HepG2 (cell line): ENCODE measurements around the gene GFY. TPM values are rescaled to one million over a fixed set of nuclear protein-coding genes. Genes with fewer than 3 reads are reported as not detected.

ENCODE experiments used
- KDM2A ChIP-seq: sonication (generic); formaldehyde crosslinking; IDR thresholded peaks from 2 replicates; pipeline ENCODE4 v1.4.0; 2020; ENCODE audit warnings: low read depth, missing genetic modification reagents, borderline replicate concordance
- MZF1 ChIP-seq: sonication (generic); formaldehyde crosslinking; IDR thresholded peaks from 2 replicates; pipeline ENCODE4 v1.8.1; 2023; ENCODE audit warnings: mild to moderate bottlenecking, missing genetic modification reagents, borderline replicate concordance
- NR1H2 ChIP-seq: sonication (generic); formaldehyde crosslinking; IDR thresholded peaks from 2 replicates; pipeline ENCODE4 v1.8.1; 2022; ENCODE audit warnings: low read depth, missing genetic modification reagents, borderline replicate concordance
- SP5 ChIP-seq: IDR thresholded peaks from 2 replicates; pipeline ENCODE4 v1.6.1; 2016; ENCODE audit warnings: low read depth, borderline replicate concordance
- STAG1 ChIP-seq: sonication (generic); formaldehyde crosslinking; IDR thresholded peaks from 2 replicates; pipeline ENCODE4 v1.4.0; 2020; ENCODE audit warnings: missing genetic modification reagents
- SUZ12 ChIP-seq: fragments of 150-350 bp; IDR thresholded peaks from 2 replicates; pipeline ENCODE4 v1.6.1; 2014; ENCODE audit warnings: low read depth, low read length
- TCF12 ChIP-seq, 2 experiments: fragments of 450-650 bp in 1 of 2; sonication (generic) in 1 of 2; formaldehyde crosslinking in 1 of 2; IDR thresholded peaks; 2 replicates each; pipeline versions ENCODE4 v1.6.1 to v1.8.0; 2017 to 2022; ENCODE audit warnings: antibody characterized with exemption in 1 of 2, mild to moderate bottlenecking in 1 of 2, missing genetic modification reagents in 1 of 2, moderate library complexity in 1 of 2
- YY1 ChIP-seq: IDR thresholded peaks from 2 replicates; pipeline ENCODE4 v1.6.1; 2011; ENCODE audit warnings: low read length, low read depth, moderate library complexity, mild to moderate bottlenecking; ENCODE audit not compliant: insufficient read depth, insufficient replicate concordance
- ZFYVE20 ChIP-seq: sonication (generic); formaldehyde crosslinking; IDR thresholded peaks from 2 replicates; pipeline ENCODE4 v1.8.0; 2023; ENCODE audit warnings: low read depth, mild to moderate bottlenecking, moderate library complexity, missing genetic modification reagents, borderline replicate concordance
- ZMYM3 ChIP-seq: sonication (generic); formaldehyde crosslinking; IDR thresholded peaks from 2 replicates; pipeline ENCODE4 v1.5.1; 2020; ENCODE audit warnings: mild to moderate bottlenecking, missing genetic modification reagents
- ZMYM4 ChIP-seq: sonication (generic); formaldehyde crosslinking; IDR thresholded peaks from 2 replicates; pipeline ENCODE4 v1.8.1; 2023; ENCODE audit warnings: mild to moderate bottlenecking, missing genetic modification reagents
- ZNF331 ChIP-seq: sonication (generic); formaldehyde crosslinking; IDR thresholded peaks from 2 replicates; pipeline ENCODE4 v1.4.0; 2020; ENCODE audit warnings: missing genetic modification reagents
- ZNF530 ChIP-seq: sonication (generic); formaldehyde crosslinking; IDR thresholded peaks from 2 replicates; pipeline ENCODE4 v1.5.0; 2020; ENCODE audit warnings: low read depth, mild to moderate bottlenecking, missing genetic modification reagents
- ZNF670 ChIP-seq: sonication (generic); formaldehyde crosslinking; IDR thresholded peaks from 2 replicates; pipeline ENCODE4 v1.8.0; 2022; ENCODE audit warnings: mild to moderate bottlenecking, missing genetic modification reagents, borderline replicate concordance
- ZNF879 ChIP-seq: sonication (generic); formaldehyde crosslinking; IDR thresholded peaks from 2 replicates; pipeline ENCODE4 v1.8.1; 2023; ENCODE audit warnings: missing genetic modification reagents
- polyA plus RNA-seq, 8 experiments: library from polyadenylated mRNA; depleted of rRNA in 3 of 8; stranded (reverse) in 7 of 8; unstranded in 1 of 8; fragments of >200 nt; fragmentation: Illumina TruSeq in 4 of 8; extraction: Trizol in 4 of 8; gene quantifications; 2 replicates each; pipeline versions ENCODE4 v1.2.1 to v1.2.3, GENCODE V29; 2011 to 2016; ENCODE audit warnings: low read depth in 4 of 8, missing spikeins in 1 of 8, mixed read lengths in 1 of 8; ENCODE audit not compliant: insufficient read depth in 1 of 8
- total RNA-seq, 5 experiments: library from RNA; depleted of rRNA; stranded (reverse); fragments of >200 nt; fragmentation: Illumina TruSeq; extraction: Trizol; gene quantifications; 2 replicates each; pipeline ENCODE4 v1.2.3, GENCODE V29; 2016; ENCODE audit warnings: low read depth in 1 of 5
- TF ChIP-seq, protein P1 (sequence below): sonication (generic); formaldehyde crosslinking; conservative IDR thresholded peaks from 2 replicates; pipeline ENCODE4 v1.4.0; 2020; ENCODE audit warnings: missing genetic modification reagents
- TF ChIP-seq, protein P2 (sequence below): sonication (generic); formaldehyde crosslinking; IDR thresholded peaks from 2 replicates; pipeline ENCODE4 v1.4.0; 2020; ENCODE audit warnings: missing genetic modification reagents, mild to moderate bottlenecking, borderline replicate concordance
- TF ChIP-seq, protein P3 (sequence below): sonication (generic); formaldehyde crosslinking; IDR thresholded peaks from 2 replicates; pipeline ENCODE4 v1.4.0; 2020; ENCODE audit warnings: missing genetic modification reagents
- TF ChIP-seq, protein P4 (sequence below): IDR thresholded peaks from 2 replicates; pipeline ENCODE4 v1.6.1; 2016; ENCODE audit warnings: missing genetic modification reagents, missing compliant biosample characterization
- TF ChIP-seq, protein P5 (sequence below): sonication (generic); formaldehyde crosslinking; IDR thresholded peaks from 2 replicates; pipeline ENCODE4 v1.4.0; 2020; ENCODE audit warnings: mild to moderate bottlenecking, missing genetic modification reagents

Gene GFY
- total and polyA plus RNA-seq, 2 of the 13 experiments (the other 11 are each of a cell fraction or from before 2014, with no cell fraction given): not detected

DNA sequence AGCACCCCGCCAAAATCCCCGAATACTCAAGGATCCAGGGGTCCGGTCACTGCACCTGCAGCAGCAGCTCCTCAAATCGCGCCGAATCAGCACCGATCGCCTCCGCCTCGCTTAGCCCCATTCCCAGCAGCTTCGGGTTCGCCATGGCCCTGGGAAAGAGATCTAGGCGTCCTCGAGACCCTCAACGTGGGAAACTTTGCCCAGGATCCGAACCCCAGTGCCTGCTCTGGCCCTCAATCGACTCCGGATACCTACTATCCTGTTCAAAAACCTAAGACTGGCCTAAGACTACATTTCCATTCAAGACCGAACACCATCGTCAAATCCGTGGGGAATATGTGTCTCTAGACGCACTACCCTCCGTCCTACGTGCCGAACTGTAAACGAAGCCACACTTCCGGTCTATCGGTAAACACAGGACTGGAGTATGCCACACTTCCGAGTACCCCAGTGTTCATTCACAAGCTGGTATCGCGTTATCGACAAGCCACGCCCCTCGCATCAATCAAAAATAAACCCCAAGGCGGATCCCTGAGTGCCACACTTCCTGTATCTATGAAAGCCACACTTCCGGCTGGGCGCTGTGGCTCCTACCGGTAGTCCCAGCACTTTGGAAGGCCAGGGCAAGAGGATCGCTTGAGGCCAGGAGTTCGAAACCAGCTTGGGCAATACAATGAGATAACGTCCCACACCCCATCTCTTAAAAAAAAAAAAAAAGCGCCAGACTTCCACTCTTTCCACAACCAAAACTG, 26.4 kb downstream of the GFY start, which contains the start of gene PIH1D1 (continued):
- TF ChIP-seq, protein P1, sequence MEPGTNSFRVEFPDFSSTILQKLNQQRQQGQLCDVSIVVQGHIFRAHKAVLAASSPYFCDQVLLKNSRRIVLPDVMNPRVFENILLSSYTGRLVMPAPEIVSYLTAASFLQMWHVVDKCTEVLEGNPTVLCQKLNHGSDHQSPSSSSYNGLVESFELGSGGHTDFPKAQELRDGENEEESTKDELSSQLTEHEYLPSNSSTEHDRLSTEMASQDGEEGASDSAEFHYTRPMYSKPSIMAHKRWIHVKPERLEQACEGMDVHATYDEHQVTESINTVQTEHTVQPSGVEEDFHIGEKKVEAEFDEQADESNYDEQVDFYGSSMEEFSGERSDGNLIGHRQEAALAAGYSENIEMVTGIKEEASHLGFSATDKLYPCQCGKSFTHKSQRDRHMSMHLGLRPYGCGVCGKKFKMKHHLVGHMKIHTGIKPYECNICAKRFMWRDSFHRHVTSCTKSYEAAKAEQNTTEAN (CRISPR knock-in tag): no peak
- TF ChIP-seq, protein P2, sequence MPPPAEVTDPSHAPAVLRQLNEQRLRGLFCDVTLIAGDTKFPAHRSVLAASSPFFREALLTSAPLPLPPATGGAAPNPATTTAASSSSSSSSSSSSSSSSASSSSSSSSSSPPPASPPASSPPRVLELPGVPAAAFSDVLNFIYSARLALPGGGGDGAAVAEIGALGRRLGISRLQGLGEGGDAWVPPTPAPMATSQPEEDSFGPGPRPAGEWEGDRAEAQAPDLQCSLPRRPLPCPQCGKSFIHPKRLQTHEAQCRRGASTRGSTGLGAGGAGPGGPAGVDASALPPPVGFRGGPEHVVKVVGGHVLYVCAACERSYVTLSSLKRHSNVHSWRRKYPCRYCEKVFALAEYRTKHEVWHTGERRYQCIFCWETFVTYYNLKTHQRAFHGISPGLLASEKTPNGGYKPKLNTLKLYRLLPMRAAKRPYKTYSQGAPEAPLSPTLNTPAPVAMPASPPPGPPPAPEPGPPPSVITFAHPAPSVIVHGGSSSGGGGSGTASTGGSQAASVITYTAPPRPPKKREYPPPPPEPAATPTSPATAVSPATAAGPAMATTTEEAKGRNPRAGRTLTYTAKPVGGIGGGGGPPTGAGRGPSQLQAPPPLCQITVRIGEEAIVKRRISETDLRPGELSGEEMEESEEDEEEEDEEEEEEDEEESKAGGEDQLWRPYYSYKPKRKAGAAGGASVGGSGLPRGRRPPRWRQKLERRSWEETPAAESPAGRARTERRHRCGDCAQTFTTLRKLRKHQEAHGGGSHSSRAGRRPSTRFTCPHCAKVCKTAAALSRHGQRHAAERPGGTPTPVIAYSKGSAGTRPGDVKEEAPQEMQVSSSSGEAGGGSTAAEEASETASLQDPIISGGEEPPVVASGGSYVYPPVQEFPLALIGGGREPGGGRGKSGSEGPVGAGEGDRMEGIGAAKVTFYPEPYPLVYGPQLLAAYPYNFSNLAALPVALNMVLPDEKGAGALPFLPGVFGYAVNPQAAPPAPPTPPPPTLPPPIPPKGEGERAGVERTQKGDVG (CRISPR knock-in tag): no peak
- TF ChIP-seq ZNF879 (no peak), ZNF670 (CRISPR knock-in tag) (peak; percentile 86; the same call in 1 of the 2 replicates), YY1 (no peak), KDM2A (CRISPR knock-in tag) (peak; percentile 74; the same call in 1 of the 2 replicates), ZMYM4 (CRISPR knock-in tag) (0 out of 2 replicates have a peak, but pooled peaks have one; percentile 28), NR1H2 (CRISPR knock-in tag) (no peak), MZF1 (no peak), TCF12 (IDR thresholded peaks at IDR 0.05) (no peak), TCF12 (CRISPR knock-in tag; IDR thresholded peaks at IDR 0.05) (no peak), ZFYVE20 (no peak), SP5 (0 out of 2 replicates have a peak, but pooled peaks have one; percentile 31), STAG1 (CRISPR knock-in tag) (no peak), ZMYM3 (CRISPR knock-in tag) (peak; percentile 60; the same call in 1 of the 2 replicates), ZNF530 (CRISPR knock-in tag) (no peak), SUZ12 (no peak), ZNF331 (CRISPR knock-in tag) (peak; percentile 52; the same call in 1 of the 2 replicates)
- TF ChIP-seq, protein P3, sequence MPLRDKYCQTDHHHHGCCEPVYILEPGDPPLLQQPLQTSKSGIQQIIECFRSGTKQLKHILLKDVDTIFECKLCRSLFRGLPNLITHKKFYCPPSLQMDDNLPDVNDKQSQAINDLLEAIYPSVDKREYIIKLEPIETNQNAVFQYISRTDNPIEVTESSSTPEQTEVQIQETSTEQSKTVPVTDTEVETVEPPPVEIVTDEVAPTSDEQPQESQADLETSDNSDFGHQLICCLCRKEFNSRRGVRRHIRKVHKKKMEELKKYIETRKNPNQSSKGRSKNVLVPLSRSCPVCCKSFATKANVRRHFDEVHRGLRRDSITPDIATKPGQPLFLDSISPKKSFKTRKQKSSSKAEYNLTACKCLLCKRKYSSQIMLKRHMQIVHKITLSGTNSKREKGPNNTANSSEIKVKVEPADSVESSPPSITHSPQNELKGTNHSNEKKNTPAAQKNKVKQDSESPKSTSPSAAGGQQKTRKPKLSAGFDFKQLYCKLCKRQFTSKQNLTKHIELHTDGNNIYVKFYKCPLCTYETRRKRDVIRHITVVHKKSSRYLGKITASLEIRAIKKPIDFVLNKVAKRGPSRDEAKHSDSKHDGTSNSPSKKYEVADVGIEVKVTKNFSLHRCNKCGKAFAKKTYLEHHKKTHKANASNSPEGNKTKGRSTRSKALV: peak; percentile 8; the same call in 1 of the 2 replicates
- TF ChIP-seq, protein P4, sequence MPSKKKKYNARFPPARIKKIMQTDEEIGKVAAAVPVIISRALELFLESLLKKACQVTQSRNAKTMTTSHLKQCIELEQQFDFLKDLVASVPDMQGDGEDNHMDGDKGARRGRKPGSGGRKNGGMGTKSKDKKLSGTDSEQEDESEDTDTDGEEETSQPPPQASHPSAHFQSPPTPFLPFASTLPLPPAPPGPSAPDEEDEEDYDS (CRISPR knock-in tag): peak; percentile 78
- TF ChIP-seq, protein P5, sequence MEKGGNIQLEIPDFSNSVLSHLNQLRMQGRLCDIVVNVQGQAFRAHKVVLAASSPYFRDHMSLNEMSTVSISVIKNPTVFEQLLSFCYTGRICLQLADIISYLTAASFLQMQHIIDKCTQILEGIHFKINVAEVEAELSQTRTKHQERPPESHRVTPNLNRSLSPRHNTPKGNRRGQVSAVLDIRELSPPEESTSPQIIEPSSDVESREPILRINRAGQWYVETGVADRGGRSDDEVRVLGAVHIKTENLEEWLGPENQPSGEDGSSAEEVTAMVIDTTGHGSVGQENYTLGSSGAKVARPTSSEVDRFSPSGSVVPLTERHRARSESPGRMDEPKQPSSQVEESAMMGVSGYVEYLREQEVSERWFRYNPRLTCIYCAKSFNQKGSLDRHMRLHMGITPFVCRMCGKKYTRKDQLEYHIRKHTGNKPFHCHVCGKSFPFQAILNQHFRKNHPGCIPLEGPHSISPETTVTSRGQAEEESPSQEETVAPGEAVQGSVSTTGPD: no peak
